Measurements from ENCODE around the gene CX3CR1. TPM values are rescaled to one million over a fixed set of nuclear protein-coding genes. Genes with fewer than 3 reads are reported as not detected.

The CX3CR1 gene
- total RNA-seq, 1 experiment from 2014 or later, result not detected

DNA sequence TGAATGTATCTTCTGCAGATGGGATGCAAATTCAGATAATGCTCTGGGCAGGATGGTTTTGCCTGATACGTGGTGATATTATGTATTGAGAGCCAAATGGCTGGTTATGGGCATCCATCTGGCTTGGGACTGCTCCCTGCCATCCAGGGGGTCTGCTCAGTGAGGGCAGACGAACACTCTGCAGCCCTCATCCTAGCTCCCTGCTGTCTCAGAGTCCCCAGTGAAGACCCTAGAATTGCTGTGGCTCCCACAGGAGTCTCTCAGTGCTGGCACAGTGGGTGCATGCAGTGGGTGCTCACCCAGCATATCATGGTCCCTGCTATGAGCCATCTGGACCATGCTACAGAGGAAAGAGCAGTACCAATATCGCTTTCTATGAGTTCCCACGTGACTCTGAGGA is 10.3 kb downstream of the CX3CR1 start:
- Histone ChIP-seq H3K4me3 (ENCODE audit: low read depth in 2 of 2, low read length in 2 of 2) (no peak overlapping the region), H3K27me3 (ENCODE audit: control insufficient read depth, insufficient read depth, low read length) (no peaks in the 10 kb centered on the region), H3K4me1 (ENCODE audit: control insufficient read depth, insufficient read depth, low read length) (no peaks in the 10 kb centered on the region), H3K27ac (ENCODE audit: low read length) (no peak overlapping the region), H3K9me3 (ENCODE audit: control insufficient read depth, insufficient read depth, low read depth, low read length) (no peaks in the 10 kb centered on the region), H3K36me3 (ENCODE audit: control insufficient read depth, insufficient read depth, low read length) (no peaks in the 10 kb centered on the region)
- ChIA-PET CTCF (no interaction called here), POLR2A (no interaction called here)
- BruUV-seq (replicated peaks), result no TSS peak
- DNase-seq (ENCODE audit: low read depth, low spot score) (no peak), ATAC-seq (no peak)
- in situ Hi-C loops (cut with HindIII; ENCODE audit: low pct_unique_long_range_greater_than_20kb, low sequenced_read_pairs) (no loop called here), intact Hi-C loops (cut with micrococcal nuclease; ENCODE audit: unreplicated experiment) (no loop called here)
- no peak for TF ChIP-seq POLR2AphosphoS5 (IDR thresholded peaks at IDR 0.05; ENCODE audit: low read depth, low read length)
- TF ChIP-seq SIN3A (IDR thresholded peaks at IDR 0.05; ENCODE audit: borderline replicate concordance, insufficient read depth, low read depth, low read length), result no peak
- TF ChIP-seq REST (IDR thresholded peaks at IDR 0.05; ENCODE audit: insufficient read depth in 1 of 2, low read depth in 2 of 2, low read length in 1 of 2), result no peak
- TF ChIP-seq, protein P1, sequence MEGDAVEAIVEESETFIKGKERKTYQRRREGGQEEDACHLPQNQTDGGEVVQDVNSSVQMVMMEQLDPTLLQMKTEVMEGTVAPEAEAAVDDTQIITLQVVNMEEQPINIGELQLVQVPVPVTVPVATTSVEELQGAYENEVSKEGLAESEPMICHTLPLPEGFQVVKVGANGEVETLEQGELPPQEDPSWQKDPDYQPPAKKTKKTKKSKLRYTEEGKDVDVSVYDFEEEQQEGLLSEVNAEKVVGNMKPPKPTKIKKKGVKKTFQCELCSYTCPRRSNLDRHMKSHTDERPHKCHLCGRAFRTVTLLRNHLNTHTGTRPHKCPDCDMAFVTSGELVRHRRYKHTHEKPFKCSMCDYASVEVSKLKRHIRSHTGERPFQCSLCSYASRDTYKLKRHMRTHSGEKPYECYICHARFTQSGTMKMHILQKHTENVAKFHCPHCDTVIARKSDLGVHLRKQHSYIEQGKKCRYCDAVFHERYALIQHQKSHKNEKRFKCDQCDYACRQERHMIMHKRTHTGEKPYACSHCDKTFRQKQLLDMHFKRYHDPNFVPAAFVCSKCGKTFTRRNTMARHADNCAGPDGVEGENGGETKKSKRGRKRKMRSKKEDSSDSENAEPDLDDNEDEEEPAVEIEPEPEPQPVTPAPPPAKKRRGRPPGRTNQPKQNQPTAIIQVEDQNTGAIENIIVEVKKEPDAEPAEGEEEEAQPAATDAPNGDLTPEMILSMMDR (IDR thresholded peaks at IDR 0.05), result no peak
- no peak for TF ChIP-seq TCF7L2 (IDR thresholded peaks at IDR 0.05; ENCODE audit: low read depth, low read length)

- ATAC-seq (no peak), DNase-seq (ENCODE audit: low read depth, low spot score) (no peak)
- BruUV-seq (replicated peaks), result no TSS peak
- Histone ChIP-seq H3K36me3 (ENCODE audit: control insufficient read depth, insufficient read depth, low read length) (no peaks in the 10 kb centered on the region), H3K4me3 (ENCODE audit: low read depth in 2 of 2, low read length in 2 of 2) (no peak overlapping the region), H3K9me3 (ENCODE audit: control insufficient read depth, insufficient read depth, low read depth, low read length) (no peaks in the 10 kb centered on the region), H3K4me1 (ENCODE audit: control insufficient read depth, insufficient read depth, low read length) (no peaks in the 10 kb centered on the region), H3K27me3 (ENCODE audit: control insufficient read depth, insufficient read depth, low read length) (peaks cover under 1% of the 10 kb centered on the region; the same call in 1 of the 2 replicates), H3K27ac (ENCODE audit: low read length) (no peak overlapping the region)
- ChIA-PET POLR2A (no interaction called here), CTCF (no interaction called here)
- in situ Hi-C loops (cut with HindIII; ENCODE audit: low pct_unique_long_range_greater_than_20kb, low sequenced_read_pairs) (no loop called here), intact Hi-C loops (cut with micrococcal nuclease; ENCODE audit: unreplicated experiment) (no loop called here)
- TF ChIP-seq REST (IDR thresholded peaks at IDR 0.05; ENCODE audit: insufficient read depth in 1 of 2, low read depth in 2 of 2, low read length in 1 of 2), result no peak
- no peak for TF ChIP-seq SIN3A (IDR thresholded peaks at IDR 0.05; ENCODE audit: borderline replicate concordance, insufficient read depth, low read depth, low read length)
- no peak for TF ChIP-seq TCF7L2 (IDR thresholded peaks at IDR 0.05; ENCODE audit: low read depth, low read length)
- no peak for TF ChIP-seq POLR2AphosphoS5 (IDR thresholded peaks at IDR 0.05; ENCODE audit: low read depth, low read length)
Observed at GRCh38 chr3:39268549-39268900, 11.3 kb downstream of the CX3CR1 start.

Measured in Panc1 (cell line).